VCaP (cell line): ENCODE data around the gene HIVEP2.

ENCODE experiments used
- H3K27ac ChIP-seq: fragments of 450-650 bp; 2 replicates; pipeline ENCODE4 v1.5.1; 2017
- TF ChIP-seq, protein P1 (sequence below): fragments of 450-650 bp; conservative IDR thresholded peaks from 2 replicates; pipeline ENCODE4 v1.5.1; 2017; ENCODE audit warnings: mild to moderate bottlenecking, moderate library complexity

Gene HIVEP2

DNA sequence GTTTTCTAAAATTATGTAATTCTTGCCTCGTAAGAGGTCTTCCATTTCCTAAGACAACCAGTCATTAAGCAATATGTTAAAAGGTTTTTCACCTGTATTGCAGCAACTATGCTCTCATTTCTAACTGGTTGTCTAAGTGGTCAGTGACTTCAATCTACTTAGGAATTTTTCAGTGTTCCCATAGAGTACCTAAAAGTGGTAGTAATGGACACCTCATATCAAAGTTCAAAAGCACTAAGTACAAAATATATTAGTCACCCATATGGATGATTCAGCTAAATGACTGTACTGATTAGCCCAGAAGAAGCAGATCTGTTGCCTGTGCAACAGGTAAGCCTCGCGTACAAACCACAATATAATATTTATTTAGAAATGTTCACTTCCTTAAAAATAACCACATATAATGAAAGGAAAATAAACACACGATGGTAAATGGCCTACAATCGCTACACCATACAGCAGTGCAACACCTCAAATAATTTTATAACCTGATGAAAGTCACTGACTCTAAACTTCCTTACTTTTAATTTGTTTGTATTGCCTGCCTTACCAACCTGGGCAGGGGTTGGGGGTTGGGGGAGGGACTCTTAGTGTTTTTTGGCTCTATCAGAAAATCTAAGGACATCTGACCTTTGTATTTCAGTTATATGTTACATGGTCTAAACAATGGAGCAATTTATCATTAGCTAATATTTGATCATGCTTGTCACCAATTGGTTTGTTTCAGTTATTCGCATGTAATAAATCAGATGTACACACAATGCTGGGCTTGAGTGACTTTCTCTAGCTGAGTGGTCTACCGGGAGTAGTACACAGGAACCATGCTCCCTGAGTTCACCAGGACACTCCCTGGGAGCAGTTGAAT lies 105.9 kb downstream of the HIVEP2 start:
- H3K27ac ChIP-seq: peak overlapping the region; percentile 29; the same call in 1 of the 2 replicates
- TF ChIP-seq, protein P1, sequence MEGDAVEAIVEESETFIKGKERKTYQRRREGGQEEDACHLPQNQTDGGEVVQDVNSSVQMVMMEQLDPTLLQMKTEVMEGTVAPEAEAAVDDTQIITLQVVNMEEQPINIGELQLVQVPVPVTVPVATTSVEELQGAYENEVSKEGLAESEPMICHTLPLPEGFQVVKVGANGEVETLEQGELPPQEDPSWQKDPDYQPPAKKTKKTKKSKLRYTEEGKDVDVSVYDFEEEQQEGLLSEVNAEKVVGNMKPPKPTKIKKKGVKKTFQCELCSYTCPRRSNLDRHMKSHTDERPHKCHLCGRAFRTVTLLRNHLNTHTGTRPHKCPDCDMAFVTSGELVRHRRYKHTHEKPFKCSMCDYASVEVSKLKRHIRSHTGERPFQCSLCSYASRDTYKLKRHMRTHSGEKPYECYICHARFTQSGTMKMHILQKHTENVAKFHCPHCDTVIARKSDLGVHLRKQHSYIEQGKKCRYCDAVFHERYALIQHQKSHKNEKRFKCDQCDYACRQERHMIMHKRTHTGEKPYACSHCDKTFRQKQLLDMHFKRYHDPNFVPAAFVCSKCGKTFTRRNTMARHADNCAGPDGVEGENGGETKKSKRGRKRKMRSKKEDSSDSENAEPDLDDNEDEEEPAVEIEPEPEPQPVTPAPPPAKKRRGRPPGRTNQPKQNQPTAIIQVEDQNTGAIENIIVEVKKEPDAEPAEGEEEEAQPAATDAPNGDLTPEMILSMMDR: no peak

DNA sequence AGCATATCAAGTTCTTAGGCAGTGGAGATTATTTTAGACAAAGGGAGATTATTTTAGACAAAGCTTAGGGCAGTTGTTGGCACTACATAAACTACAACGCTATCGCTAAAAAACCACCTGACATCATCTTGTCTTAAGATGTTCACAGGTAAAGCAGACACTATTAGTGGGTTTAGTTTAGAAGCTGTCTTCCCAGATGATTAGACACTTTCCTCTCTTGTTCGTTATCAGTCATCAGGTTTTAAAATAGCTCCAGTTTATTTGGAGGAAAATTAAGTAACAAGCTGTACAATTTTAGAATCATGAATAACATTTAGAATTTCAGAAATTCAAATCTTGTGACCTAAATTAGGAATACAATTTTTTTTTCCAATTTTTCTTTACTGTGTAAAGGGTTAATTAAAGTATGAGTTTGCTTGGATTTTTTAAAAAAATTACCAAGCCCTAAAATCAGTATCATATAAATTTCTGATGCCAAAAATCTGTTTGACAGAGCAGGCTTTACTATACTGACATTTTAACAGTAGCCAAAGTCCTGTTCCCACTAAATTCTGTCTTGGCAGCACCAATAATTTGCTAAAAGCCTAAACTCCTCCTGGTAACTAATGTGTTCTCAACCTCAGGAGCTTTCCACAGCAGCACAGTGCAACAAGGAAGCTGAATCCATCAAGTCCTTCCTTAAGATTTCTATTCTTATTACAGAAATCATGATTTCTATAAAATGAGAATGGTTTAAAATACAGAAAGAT lies 109.0 kb downstream of the HIVEP2 start:
- TF ChIP-seq, protein P1: no peak
- H3K27ac ChIP-seq: no peak overlapping the region

DNA sequence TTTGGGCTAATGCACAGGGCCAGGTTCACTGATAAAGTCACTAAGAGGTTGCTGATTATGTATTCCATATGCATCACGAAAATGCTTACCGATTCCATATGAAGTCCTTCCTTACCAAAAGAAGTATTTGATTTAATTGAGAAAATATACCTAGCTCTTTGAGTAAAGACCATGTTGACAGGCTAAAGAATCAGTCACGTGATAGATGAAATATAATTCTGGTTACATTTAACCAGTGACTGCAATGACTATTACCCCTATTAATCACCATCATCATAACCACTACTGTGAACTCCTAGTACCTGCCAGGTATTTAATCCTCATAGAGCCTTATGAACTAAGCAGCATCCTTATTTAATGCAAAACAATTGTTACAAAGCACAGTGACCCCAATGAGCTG lies 110.1 kb downstream of the HIVEP2 start:
- no peak overlapping the region for H3K27ac ChIP-seq
- TF ChIP-seq, protein P1: no peak

DNA sequence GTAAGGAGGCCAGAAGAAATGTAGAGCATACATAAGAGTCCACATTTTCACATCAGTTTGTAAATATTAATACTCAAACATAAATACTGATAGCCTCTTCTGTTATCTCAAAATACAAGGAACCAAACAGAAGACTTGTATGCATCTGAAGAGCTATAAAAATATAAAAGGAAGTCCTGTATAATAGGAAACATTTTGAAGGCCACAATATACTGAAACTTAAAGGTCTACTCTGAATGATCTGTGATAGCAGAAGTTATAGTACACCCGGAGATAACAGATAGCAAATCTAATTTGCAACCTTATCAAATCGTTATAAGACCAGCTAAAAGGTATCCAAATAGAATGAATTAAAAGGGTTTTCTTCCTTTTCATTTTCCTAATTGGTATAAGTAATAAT lies 111.2 kb downstream of the HIVEP2 start:
- TF ChIP-seq, protein P1: no peak
- 0 out of 2 replicates have a peak overlapping the region, but pooled peaks have one; percentile 13 for H3K27ac ChIP-seq

DNA sequence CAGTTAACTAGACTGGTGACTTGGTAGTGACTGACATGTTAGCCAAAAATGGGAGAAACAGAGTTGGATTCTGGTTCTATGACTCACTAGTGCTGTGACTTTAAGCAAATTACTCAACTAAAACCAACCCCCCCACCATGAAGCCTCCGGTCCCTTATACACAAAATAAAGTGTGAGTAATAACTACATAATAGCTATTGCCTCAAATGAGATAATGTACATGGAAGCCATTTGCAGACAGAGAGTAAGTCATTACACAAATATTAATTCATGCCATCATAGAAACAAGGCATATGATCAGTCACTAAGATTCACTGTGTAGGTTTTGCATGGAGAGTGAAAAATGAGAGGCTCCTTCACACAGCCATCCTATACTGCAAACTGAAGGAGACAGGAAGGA lies 111.9 kb downstream of the HIVEP2 start:
- TF ChIP-seq, protein P1: no peak
- 0 out of 2 replicates have a peak overlapping the region, but pooled peaks have one; percentile 13 for H3K27ac ChIP-seq

DNA sequence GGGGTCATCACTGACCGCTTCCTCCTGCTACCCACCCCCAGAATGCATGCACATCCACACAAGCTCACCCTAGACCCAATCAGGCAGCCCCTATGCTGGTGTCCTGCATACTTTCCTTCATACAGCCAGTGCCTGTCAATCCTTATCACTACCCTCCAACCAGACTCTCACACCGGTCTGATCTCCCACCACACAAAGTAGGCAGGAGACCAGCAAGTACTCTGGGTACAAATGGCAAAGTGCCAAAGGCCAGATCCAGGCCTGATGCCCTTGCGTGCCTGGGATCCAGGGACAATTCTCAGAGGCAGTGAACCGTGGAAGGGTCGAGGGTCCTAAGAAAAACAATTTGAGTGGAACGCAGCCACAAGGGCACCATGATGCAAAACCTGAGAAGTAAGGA lies 114.2 kb downstream of the HIVEP2 start:
- TF ChIP-seq, protein P1: no peak
- peak overlapping the region; percentile 59 for H3K27ac ChIP-seq

DNA sequence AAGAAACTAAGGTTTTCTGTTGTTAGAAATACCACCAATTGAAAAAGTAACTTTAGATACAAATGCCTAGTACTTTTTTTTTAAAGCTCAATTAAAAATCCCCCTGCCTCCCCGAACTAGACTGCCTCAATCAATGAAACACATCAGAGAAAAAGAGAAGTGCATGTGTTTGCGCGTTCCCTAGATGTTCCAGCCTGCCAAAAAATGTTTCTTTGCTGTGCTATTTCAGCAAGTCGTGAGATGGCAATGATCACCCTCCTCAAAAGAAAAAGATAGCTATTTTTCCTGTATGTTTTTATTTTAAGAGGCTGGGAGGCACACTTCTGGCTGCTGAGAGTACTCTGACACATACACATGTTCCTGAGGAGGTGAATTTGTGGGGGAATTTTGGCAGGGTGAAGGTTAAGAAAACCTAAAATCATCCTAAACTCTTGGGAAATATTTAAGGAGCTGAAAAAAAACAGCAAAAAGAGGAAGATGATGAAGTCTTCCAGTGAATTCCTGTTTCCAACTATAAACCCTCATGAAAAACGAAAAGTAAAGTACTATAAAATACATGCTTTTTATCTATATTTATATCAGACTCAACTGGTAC lies 114.8 kb downstream of the HIVEP2 start:
- TF ChIP-seq, protein P1: no peak

More for the DNA sequence above, 114.8 kb downstream of the HIVEP2 start:
- H3K27ac ChIP-seq: peak overlapping the region; percentile 59
